EL (cell line): ENCODE results near the gene BET1L.

Experiments used
- DNase-seq: peaks from one replicate; pipeline ENCODE4 v3.0.0-alpha.2; 2016

Gene BET1L

DNA sequence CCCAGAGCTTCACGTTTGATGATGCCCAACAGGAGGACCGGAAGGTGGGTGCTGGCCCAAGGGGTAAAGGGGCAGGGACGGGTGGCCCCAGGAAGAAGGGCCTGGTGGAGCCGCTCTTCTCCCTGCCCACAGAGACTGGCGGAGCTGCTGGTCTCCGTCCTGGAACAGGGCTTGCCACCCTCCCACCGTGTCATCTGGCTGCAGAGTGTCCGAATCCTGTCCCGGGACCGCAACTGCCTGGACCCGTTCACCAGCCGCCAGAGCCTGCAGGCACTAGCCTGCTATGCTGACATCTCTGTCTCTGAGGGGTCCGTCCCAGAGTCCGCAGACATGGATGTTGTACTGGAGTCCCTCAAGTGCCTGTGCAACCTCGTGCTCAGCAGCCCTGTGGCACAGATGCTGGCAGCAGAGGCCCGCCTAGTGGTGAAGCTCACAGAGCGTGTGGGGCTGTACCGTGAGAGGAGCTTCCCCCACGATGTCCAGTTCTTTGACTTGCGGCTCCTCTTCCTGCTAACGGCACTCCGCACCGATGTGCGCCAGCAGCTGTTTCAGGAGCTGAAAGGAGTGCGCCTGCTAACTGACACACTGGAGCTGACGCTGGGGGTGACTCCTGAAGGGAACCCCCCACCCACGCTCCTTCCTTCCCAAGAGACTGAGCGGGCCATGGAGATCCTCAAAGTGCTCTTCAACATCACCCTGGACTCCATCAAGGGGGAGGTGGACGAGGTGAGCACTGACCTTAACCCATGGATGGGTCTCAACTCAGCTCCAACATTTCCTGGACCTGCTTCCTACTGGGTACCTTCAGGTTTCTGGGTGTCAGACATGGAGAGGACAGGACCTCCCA lies 2.3 kb upstream of the BET1L start:
- peak; percentile 39 for DNase-seq

DNA sequence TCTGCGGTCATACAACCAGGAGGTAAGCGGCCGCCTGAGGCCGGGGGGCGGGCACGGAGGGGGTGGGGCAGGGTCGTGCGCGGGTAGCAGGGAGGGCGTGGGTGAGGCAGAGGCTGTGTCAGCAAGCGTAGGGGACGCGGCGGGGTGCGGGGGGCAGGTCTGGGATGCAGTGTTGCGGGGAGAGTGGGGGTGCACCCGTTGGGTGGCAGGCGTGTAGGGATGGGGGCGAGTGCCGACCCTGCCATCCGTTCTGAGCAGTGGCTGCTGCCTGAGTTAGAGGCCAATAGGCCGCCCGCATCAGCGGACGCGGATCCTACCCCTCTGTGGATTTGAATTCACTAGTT lies 1.7 kb upstream of the BET1L start:
- no peak for DNase-seq

GRCh38 chr11:208181-208916 lies 1.1 kb upstream of the BET1L start:
- DNase-seq = peak; percentile 79

- DNase-seq = peak; percentile 58
These were observed 623 bp upstream of the BET1L start for GRCh38 chr11:207863-208180.

- peak; percentile 20 for DNase-seq
These were observed 532 bp downstream of the BET1L start for GRCh38 chr11:206526-207207.

GRCh38 chr11:206002-206384 lies 1.2 kb downstream of the BET1L start:
- DNase-seq = no peak

DNA sequence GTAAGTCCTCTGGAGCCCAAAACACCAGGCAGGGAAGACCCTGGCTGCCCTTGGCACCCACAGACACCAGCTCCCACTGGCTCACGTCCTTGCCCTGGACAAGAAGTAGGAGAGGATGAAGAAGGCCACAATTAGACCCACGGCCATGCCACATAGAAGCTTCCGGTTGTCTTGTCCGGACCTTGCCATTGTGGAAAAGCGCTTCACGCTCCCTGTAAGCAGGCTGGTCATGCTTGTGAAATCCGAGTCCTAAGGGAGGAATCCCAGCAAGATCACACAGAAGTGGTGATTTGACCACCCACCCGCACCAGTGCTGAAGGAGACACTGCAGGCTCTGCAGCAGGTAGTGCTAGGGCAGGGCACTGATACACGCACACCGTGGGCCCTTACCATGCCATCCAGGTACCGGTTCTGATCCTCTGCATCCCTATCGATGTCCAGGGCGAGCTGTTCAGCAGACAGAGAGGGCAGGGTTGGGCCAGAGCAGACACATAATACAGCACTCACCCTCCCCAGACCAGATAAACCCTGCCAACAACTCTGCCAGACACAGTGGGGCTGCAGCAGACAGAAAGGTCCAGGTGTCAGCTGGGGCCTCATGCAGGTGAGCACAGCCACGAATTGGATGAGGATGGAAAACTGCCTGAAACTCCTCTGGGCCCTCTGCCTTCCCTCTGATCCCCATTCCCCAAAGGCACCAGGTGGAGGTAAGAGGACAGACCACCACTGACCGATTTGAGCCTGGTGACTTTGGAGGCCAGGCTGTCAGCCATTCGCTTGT lies 1.8 kb downstream of the BET1L start:
- DNase-seq = no peak

DNA sequence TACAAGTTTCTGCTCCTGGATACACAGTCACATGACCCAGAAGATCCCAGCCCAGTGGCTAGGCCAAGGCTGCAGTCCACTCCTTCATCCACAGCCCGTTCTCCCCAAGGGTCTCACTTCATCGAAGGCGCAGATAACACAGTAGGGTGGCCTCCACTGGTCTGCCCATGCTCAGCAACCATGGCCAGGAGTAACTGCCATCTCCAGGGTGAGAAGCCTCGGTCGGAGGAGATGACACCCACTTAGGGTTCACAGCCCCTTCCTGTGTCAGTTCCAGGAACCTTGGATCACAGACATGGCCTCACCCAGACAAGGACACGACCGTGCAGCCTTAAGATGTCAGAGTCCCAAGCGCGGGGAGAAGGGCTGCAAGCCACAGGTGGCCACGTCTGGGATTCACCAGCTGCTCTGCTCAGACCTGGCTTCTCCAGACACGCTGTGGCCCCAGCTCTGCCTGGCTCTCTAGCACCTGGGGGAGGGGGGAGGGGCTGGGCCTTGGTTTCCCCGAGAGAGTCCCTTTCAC lies 2.6 kb downstream of the BET1L start:
- no peak for DNase-seq

DNA sequence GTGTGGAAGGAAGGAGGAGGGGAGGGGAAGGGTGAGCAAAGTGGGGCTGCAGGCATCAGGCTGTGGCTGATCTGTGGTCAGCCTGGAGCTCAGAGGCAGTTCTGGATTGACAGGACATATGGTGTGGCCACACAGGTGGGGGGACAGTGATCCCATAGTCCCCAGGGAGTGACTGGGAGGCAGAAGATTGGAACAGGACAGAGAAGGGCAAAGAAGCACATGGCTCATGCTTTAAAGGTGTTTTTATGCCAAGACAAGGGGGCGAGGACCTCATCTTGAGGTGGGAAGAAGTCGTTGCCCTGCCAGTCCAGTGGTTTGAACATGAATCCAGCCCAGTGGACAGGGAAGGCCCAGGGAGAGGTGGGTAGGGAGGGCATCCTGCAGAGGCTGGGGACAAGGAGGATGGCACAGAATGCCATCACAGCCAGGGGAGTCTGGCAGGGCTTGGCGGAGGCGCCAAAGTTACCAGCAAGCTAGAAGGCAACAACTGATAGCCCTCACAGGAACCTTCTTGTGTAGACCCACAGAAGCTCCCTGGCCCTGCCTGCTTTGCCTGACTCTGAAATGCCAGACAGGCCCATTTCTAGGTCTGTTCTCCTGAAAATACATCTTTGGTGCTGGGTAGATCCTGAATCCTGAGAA lies 3.1 kb downstream of the BET1L start:
- no peak for DNase-seq

- DNase-seq = no peak
These were observed 3.9 kb downstream of the BET1L start for GRCh38 chr11:203056-203944.

GRCh38 chr11:202490-202889 lies 4.7 kb downstream of the BET1L start:
- no peak for DNase-seq

DNA sequence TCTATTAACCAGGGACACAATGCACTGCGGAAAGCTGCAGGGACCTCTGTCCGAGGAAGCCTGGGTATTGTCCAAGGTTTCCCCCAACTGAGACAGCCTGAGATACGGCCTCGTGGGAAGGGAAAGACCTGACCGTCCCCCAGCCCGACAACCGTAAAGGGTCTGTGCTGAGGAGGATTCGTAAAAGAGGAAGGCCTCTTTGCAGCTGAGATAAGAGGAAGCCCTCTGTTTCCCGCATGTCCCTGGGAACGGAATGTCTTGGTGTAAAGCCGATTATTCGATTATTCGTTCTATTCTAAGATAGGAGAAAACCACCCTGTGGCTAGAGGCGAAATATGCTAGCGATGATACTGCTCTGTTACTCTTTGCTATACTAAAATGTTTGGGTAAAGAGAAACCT lies 5.2 kb downstream of the BET1L start:
- DNase-seq = no peak

DNA sequence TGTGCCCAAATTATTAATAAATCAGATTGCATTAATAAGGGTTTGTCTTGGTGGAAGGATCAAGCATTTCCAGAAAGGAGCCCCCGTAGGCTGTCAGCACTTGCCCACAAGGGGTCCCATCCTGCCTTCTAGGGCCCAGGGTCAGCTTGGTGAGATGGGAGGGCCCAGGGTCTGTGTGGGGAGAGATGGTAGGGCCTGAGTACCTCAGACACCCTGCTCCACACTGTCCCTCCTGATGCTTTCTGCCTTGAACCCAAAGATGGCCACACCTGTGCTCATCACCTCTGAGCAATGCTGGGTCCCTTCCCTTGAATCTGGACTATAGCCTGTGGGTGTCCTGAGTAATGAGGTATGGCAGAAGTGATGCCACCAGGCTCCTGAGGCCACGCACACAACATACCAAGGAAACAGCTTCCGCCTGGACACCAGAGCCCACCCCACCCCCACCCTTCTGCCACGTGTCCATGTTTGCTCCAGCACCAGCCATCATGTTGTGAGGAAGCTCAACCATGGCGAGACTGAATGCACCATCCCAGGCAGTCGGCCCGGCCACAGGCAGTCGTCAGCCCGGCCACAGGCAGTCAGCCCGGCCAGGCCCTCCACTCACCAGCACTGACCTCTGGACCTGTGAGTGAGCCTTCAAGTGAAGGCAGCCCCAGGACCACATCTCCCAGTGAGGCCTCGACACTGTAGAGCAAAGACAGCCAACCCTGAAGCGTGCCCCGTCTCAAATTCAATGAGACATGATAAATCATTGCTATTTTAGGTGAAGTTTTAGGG lies 6.8 kb downstream of the BET1L start:
- DNase-seq = no peak

- no peak for DNase-seq
These were observed 7.4 kb downstream of the BET1L start for GRCh38 chr11:199782-200181.

DNA sequence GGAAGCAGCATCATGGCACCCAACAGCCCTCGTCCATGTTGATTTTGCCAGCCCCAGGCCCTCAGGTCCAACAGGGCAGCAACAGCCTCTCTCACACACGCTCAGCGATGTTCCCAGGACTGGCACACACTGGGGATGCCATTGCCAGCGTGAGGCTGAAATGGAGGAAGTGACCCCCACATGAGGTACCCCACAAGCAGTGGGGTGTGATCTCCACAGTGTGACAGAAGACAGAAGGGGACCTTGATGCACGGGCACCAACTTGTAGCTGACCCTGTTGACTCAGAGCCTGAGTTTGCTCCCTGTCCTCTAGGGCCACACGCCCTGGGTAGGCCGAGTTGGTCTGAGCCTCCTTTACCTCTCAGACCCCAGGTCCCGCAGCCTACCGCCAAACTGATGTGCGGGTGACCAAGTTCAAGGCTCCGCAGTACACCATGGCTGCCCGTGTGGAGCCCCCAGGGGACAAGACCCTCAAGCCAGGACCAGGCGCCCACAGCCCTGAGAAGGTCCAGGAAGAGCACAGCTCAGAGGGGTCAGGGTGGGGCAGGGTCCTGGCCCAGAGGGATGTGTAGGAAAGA lies 8.1 kb downstream of the BET1L start:
- DNase-seq = no peak

DNA sequence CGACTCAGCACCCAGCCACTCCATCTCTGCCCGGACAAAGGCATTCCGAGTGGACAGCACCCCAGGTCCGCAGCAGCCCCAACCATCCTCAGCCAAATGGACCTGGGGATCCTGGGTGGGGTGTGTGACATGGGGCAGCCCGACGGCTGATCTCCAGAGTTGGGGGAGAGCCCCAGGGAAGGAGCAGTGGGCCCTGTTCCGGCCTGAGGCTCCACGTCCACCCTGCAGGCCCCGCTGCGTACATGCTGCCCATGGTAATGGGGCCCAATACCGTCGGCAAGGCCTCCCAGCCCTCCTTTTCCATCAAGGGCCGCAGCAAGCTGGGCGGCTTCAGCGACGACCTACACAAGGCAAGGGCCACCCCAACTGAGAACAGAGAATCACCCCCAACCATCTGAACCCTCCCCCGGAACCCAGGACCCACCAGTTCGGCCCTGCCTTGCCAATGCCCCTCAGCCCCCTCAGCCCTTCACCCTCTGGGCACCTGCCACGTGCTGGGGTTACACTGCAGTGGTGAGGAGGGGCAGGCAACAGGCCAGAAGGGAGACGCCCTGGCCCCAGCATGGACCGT lies 8.9 kb downstream of the BET1L start:
- DNase-seq = no peak

- DNase-seq = no peak
These were observed 9.4 kb downstream of the BET1L start for GRCh38 chr11:197741-198235.

DNA sequence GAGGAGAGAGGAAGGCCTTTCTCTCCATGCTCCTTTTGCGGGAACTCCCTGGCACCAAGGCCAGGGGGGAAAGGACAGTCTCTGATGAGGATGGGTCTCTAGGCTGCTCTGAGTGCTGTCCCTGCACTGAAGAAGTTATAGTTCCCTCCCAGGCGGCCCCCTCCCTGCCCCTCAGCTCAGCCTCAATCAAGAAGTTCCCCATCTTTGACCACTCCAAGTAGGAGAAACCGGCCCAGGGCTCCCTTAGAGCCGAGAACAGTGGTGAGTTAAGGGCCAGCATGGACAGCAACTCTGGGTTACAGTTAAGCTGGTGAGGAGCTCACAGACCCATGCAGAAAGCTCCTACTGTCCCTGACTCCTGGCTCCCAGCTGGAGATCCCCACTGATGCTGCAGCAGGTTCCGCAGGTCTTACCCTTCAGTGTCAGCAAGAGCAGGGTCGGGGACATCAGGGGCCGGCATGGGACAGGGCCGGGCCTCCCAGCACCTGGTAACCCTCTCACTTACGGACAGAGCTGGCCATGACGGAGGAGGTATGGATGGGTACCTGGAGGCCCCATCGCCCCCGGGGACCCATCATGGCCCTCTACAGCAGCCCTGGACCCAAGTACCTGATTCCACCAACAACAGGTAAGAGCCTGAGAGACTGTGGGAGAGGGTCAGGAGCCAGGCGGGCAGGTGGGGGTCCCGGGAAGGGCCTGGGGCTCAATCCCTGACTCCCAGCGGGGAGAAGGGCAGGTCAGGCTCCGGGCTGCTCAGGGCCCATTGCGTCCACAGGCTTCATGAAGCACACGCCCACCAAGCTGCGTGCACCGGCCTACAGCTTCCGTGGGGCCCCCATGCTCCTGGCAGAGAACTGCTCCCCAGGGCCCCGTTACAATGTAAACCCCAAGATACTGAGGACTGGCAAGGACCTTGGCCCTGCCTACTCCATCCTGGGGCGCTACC lies 10.1 kb downstream of the BET1L start:
- DNase-seq = no peak
